GM12891 (cell line): ENCODE results near the gene ZNF136.
A peak's percentile ranks its signal among the peaks of the same experiment; 100 is the strongest.

Source experiments
- DNase-seq: peaks from one replicate; pipeline ENCODE4 v3.0.0; 2011; ENCODE audit warnings: low spot score; ENCODE audit not compliant: insufficient read length
- FAIRE-seq: peaks from 2 replicates; lab custom pipeline; 2011; peaks lifted over from hg19 to GRCh38; lab: Jason Lieb, UNC
- PAX5 ChIP-seq: IDR thresholded peaks from 2 replicates; pipeline ENCODE4 v1.6.1; 2011; ENCODE audit warnings: low read length, moderate library complexity, mild to moderate bottlenecking; ENCODE audit not compliant: insufficient read depth, severe bottlenecking
- POLR2A ChIP-seq: IDR thresholded peaks from 2 replicates; pipeline ENCODE4 v1.6.1; 2011; ENCODE audit warnings: low read depth, low read length, control low read depth
- POLR2AphosphoS5 ChIP-seq: IDR thresholded peaks from 2 replicates; pipeline ENCODE4 v1.6.1; 2011; ENCODE audit warnings: low read depth, low read length, control low read depth
- POU2F2 ChIP-seq: IDR thresholded peaks from 2 replicates; pipeline ENCODE4 v1.6.1; 2011; ENCODE audit warnings: low read depth, mild to moderate bottlenecking, control low read depth, low read length, moderate library complexity
- SPI1 ChIP-seq: IDR thresholded peaks from 2 replicates; pipeline ENCODE4 v1.6.1; 2011; ENCODE audit warnings: low read depth, low read length, control low read depth
- TAF1 ChIP-seq: IDR thresholded peaks from 2 replicates; pipeline ENCODE4 v1.6.1; 2011; ENCODE audit warnings: low read depth, low read length, control low read depth

The ZNF136 gene

GRCh38 chr19:12180377-12180776 is 17.5 kb downstream of the ZNF136 start:
- no peak for TF ChIP-seq POLR2A
- TF ChIP-seq SPI1: no peak
- TF ChIP-seq PAX5: no peak
- TF ChIP-seq TAF1: no peak
- TF ChIP-seq POLR2AphosphoS5: no peak
- no peak for TF ChIP-seq POU2F2
- FAIRE-seq (no peak), DNase-seq (no peak)

- no peak for DNase-seq
- TF ChIP-seq POU2F2 (no peak), POLR2A (no peak), PAX5 (no peak), SPI1 (no peak), POLR2AphosphoS5 (no peak), TAF1 (no peak)
- FAIRE-seq: no peak
Measured at GRCh38 chr19:12187625-12188024, 24.7 kb downstream of the ZNF136 start.

GRCh38 chr19:12194827-12195731 is 32.2 kb downstream of the ZNF136 start:
- TF ChIP-seq POLR2AphosphoS5 (no peak), POU2F2 (no peak), PAX5 (no peak), SPI1 (no peak), POLR2A (no peak), TAF1 (no peak)
- DNase-seq: no peak
- no peak for FAIRE-seq

DNA sequence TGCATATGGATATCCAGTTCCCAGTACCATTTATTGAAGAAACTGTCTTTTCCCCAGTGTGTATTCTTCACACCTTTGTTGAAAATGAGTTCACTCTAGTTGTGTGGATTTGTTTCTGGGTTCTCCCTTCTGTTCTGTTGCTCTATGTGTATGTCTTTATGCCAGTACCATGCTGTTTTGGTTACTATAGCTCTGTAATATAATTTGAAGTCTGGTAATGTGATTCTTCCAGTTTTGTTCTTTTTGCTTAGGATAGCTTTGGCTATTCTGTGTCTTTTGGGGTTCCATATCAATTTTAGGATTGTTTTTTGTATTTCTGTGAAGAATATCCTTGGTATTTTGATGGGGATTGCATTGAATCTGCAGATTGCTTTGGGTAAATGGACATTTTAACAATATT is 35.2 kb downstream of the ZNF136 start:
- TF ChIP-seq POU2F2 (no peak), POLR2AphosphoS5 (no peak), SPI1 (no peak), TAF1 (no peak), POLR2A (no peak), PAX5 (no peak)
- FAIRE-seq: no peak
- DNase-seq: no peak

- FAIRE-seq (no peak), DNase-seq (no peak)
- no peak for TF ChIP-seq POLR2A
- no peak for TF ChIP-seq PAX5
- no peak for TF ChIP-seq POU2F2
Measured at GRCh38 chr19:12199757-12200419, 37.0 kb downstream of the ZNF136 start.

- TF ChIP-seq POLR2AphosphoS5: no peak
- TF ChIP-seq PAX5: no peak
- no peak for TF ChIP-seq POU2F2
- TF ChIP-seq POLR2A: no peak
- TF ChIP-seq TAF1: no peak
- TF ChIP-seq SPI1: no peak
- DNase-seq (no peak), FAIRE-seq (peak; percentile 41)
Measured at GRCh38 chr19:12202250-12202649, 39.4 kb downstream of the ZNF136 start.

DNA sequence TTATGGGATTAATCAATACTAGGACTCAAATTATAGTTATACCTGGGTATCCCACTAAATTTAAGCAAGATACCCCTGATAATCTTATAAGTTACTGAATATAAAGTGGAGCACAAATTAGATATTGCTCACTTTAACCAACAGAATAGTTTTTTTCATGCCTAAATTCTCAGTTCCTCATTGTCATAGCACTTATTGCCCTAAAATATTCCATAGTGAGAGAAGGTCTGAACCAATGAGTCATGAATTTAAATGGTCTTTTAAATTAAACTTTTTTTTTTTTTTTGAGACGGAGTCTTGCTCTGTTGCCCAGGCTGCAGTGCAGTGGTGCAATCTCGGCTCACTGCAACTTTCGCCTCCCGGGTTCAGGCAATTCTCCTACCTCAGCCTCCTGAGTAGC is 42.4 kb downstream of the ZNF136 start:
- FAIRE-seq (no peak), DNase-seq (no peak)
- TF ChIP-seq SPI1 (0 out of 2 replicates have a peak, but pooled peaks have one; percentile 28), TAF1 (no peak)

DNA sequence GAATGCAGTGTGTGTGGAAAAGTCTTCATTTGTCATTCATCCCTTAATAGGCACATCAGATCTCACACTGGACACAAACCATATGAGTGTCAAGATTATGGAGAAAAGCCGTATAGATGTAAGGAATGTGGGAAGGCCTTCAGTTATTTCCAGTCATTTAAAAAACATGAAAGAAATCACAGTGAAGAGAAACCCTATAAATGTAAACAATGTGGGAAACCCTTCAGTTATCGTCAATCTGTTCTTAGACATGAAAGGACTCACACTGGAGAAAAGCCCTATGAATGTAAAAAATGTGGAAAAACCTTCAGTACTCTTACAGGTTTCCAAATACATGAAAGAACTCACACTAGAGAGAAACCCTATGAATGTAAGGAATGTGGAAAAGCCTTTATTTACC is 45.3 kb downstream of the ZNF136 start:
- DNase-seq (no peak), FAIRE-seq (no peak)
- TF ChIP-seq PAX5 (no peak), POLR2AphosphoS5 (no peak), TAF1 (no peak), POLR2A (no peak)

DNA sequence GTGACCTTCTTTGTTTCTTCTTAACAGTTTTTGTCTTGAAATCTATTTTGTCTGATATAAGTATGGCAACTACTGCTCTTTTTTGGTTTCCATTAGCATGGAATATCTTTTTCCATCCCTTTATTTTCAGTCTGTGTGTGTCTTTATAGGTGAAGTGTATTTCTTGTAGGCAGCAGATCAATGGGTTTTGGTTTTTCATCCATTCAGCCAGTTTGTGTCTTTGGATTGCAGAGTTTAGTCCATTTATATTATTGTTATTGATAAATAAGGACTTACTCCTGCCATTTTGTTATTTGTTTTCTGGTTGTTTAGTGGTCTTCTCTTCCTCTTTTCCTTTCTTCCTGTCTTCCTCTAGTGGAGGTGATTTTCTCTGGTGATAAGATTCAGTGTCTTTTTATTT is 54.4 kb downstream of the ZNF136 start:
- no peak for FAIRE-seq
- DNase-seq: no peak
- TF ChIP-seq POLR2AphosphoS5 (no peak), PAX5 (no peak), POLR2A (no peak), POU2F2 (no peak), SPI1 (no peak), TAF1 (no peak)
